ENCODE measurements around the gene KRT84.
A peak's percentile ranks its signal among the peaks of the same experiment; 100 is the strongest.

- peak; percentile 20 to 61 (median 37); a peak in 5 of 6 replicates for TF ChIP-seq CTCF (IDR thresholded peaks at IDR 0.05 in 2 of 3, conservative IDR thresholded peaks at IDR 0.05 in 1 of 3; ENCODE audit: borderline replicate concordance in 1 of 3, insufficient read depth in 1 of 3, low read depth in 2 of 3, low read length in 2 of 3)
- TF ChIP-seq EZH2 (IDR thresholded peaks at IDR 0.05): no peak
- no peak for TF ChIP-seq POLR2A (IDR thresholded peaks at IDR 0.05; ENCODE audit: borderline replicate concordance, extremely low read depth, insufficient read depth, insufficient read length)
- TF ChIP-seq POLR2AphosphoS5 (IDR thresholded peaks at IDR 0.05; ENCODE audit: low read depth, low read length): no peak
- no peak for TF ChIP-seq YY1 (IDR thresholded peaks at IDR 0.05; ENCODE audit: extremely low read depth, insufficient replicate concordance, low read depth, low read length)
- TF ChIP-seq ATF3 (IDR thresholded peaks at IDR 0.05): no peak
- no peak for TF ChIP-seq TCF7L2 (IDR thresholded peaks at IDR 0.05; ENCODE audit: borderline replicate concordance, extremely low read depth, insufficient read depth, insufficient read length)
- no peak for TF ChIP-seq ZBTB33 (IDR thresholded peaks at IDR 0.05; ENCODE audit: extremely low read depth, insufficient replicate concordance, low read length)
- no peak for TF ChIP-seq ELF1 (IDR thresholded peaks at IDR 0.05; ENCODE audit: borderline replicate concordance, low read depth)
- no peak for TF ChIP-seq CBX3 (IDR thresholded peaks at IDR 0.05; ENCODE audit: low read depth)
- TF ChIP-seq EGR1 (IDR thresholded peaks at IDR 0.05; ENCODE audit: low read depth): no peak
- no peak for TF ChIP-seq JUND (IDR thresholded peaks at IDR 0.05)
- TF ChIP-seq EZH2phosphoT487 (IDR thresholded peaks at IDR 0.05; ENCODE audit: borderline replicate concordance): no peak
- TF ChIP-seq REST (IDR thresholded peaks at IDR 0.05; ENCODE audit: low read depth): no peak
Measured at GRCh38 chr12:52407918-52408317, 22.5 kb upstream of the KRT84 start.

Data from HCT116 (cell line).